HL-60/S4 (cell line): ENCODE measurements around the gene CFAP299.
"Not testable (repeated sequence)": the region's sequence is repeated elsewhere in the genome, so short reads cannot be mapped to it uniquely, and the experiment has no call there.

Source experiments
- in situ Hi-C: fragments of 300-500 bp; cut with MboI; formaldehyde crosslinking; loops from 2 replicates; pipeline ENCODE4 v1.14.3; 2022; ENCODE audit warnings: low sequenced_read_pairs

Gene CFAP299

DNA sequence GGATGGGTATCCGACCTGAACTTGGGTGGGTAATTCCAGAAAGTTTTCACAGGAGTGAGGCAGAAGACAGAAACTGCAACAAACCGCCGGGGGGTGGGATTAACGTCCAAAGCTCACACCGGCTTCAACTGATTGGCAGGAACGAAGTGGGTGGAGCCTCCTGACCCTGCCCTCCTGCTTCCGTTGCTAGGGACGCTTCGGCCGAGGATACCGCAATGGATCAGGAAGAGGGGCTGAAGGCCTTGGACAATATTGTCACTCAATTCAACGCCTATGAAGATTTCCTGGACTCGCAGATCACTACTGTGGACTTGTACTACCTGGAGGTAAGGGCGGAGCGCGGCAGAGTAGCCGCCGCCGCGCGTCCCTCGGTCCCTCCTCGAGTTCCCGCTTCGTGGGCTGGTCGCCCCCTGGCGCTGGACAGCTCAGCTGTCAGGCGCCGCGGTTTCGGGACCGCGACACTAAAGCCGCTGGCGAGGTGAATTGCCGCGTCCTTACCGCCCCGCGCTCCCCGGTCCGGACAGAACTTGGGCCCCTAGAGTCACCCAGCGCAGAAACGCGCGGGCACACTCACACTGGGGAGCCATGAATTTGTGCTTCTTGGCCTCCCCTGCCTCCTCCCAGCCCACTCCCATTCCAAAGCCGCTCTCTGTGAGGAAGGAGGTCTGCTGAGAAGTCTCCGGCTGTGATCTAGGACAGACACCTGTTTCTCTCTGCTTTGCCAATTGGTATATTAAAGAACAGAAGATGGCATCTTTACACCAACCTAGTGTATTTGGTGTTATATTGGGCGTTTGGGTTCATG is at the start of gene CFAP299:
Gene CFAP299, plus strand, starts transcription at position 177 of the 805 bp plus-strand sequence.
- in situ Hi-C loops: no loop called here

GRCh38 chr4:80286451-80286850 is 49.1 kb upstream of the CFAP299 start:
- in situ Hi-C loops: no loop called here

- in situ Hi-C loops: not testable (repeated sequence)
These were observed 44.9 kb upstream of the CFAP299 start for GRCh38 chr4:80290665-80291064.

- in situ Hi-C loops: no loop called here
These were observed 41.3 kb upstream of the CFAP299 start for GRCh38 chr4:80294206-80294605.

- in situ Hi-C loops: no loop called here
These were observed 40.2 kb upstream of the CFAP299 start for GRCh38 chr4:80295336-80295735.

DNA sequence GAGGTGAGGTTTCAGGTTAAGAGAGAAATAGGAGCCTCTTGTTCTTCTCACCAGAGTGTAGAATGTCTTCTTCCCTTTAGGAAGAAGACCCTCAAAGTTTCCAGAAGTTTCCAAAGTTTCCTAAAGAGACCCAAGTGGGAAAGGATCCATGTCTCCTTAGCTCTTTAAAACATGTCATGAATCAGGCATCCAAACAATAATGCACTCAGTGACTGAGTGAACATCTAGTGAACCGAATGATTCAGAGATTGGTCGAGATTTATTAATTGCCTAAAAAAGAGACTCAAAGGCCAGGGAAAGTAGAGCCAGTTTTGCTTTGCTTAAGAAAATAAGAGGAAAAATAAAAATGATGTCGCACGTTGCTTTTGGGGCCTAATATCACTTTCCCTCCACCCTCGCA is 39.7 kb upstream of the CFAP299 start:
- in situ Hi-C loops: no loop called here

DNA sequence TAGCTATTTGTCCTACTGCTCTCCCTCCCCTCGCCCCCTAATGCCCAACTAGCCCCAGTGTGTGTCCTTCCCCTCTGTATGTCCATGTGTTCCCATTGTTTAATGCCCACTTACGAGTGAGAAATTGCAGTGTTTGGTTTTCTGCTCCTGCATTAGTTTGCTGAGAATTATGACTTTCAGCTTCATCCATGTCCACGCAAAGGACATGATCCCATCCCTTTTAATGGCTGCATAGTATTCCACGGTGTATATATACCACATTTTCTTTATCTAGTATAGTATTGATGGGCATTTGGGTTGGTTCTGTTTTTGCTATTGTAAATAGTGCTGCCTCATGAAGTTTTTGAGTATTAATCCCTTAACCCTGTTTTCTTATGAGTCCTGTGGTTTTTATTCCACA is 33.6 kb upstream of the CFAP299 start:
- in situ Hi-C loops: no loop called here

- in situ Hi-C loops: no loop called here
These were observed 32.8 kb upstream of the CFAP299 start for GRCh38 chr4:80302616-80303223.

GRCh38 chr4:80305466-80305865 is 30.1 kb upstream of the CFAP299 start:
- in situ Hi-C loops: no loop called here

- in situ Hi-C loops: no loop called here
These were observed 29.3 kb upstream of the CFAP299 start for GRCh38 chr4:80306260-80306659.

DNA sequence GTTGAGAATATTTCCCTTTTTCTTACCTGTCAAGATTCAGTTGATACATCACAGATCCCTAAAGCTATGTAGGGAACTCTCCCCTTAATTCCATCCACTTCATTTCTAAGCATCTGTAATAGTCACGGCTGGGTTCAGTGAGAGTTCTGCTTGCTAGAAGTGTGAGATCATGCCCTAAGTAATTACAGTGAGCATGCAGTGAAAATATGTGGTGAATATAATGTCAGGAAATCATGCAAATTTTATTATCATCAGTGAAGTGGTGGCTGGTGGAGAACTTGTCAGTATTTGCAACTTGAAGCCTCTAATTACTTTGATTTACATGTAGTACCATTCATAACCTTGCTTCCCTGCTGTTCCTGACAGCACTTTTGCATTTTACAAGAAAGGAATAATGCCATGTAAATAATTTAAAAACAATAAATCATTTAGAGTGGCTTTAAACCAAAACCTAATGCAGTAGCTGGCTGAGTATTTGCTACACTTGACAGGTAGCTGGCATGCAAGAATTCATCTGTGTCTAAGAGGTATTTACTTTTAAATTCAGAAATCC is 28.3 kb upstream of the CFAP299 start:
- in situ Hi-C loops: no loop called here

GRCh38 chr4:80307774-80308465 is 27.6 kb upstream of the CFAP299 start:
- in situ Hi-C loops: no loop called here

- in situ Hi-C loops: no loop called here
These were observed 27.1 kb upstream of the CFAP299 start for GRCh38 chr4:80308466-80308822.

DNA sequence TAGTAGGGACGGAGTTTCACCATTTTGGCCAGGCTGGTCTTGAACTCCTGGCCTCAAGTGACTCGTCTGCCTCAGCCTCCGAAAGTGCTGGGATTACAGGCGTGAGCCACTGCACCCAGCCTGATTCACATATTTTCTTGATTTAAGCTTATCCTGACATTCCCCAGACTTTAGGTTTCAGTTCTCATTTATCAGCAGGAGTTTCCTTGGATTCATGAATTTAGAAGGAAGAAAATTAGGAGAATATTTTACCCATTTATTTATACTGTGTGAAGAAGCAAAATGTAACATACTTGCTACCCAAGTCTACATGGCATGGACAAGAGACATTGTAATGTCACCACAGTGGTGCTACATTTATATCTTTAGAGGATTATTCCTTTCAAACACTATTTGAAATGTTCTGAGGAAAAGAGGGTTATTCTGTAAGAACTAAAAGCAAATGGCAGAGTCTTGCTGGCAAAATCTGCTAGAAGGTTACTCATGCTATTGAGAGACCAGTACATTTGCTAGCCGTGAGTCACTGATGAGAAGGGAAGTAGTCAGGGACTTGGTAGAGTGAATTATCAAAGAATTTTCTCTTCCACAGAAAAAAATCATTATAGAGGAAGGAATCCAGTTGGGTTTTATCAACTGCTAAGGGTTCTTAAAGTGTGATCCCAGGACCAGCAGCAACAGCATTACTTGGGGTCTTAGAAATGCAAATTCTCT is 26.1 kb upstream of the CFAP299 start:
- in situ Hi-C loops: no loop called here

DNA sequence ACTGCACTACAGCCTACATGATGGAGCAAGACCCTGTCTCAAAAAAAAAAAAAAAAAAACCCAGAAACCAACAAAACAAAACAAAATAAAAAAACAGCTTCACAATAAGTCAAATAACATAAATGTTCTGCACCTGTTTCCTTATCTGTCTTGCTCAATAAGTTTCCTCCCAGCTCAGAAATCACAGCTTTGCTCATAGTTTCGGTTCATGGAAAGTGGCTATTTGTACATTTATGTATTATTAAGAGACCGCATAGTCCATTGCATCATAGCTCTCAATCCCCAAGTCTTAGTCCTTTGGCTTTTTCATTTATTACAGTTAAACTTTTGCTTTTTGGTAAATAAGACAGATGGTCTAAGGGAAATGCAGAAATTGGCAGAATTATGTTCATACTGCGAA is 24.4 kb upstream of the CFAP299 start:
- in situ Hi-C loops: no loop called here

DNA sequence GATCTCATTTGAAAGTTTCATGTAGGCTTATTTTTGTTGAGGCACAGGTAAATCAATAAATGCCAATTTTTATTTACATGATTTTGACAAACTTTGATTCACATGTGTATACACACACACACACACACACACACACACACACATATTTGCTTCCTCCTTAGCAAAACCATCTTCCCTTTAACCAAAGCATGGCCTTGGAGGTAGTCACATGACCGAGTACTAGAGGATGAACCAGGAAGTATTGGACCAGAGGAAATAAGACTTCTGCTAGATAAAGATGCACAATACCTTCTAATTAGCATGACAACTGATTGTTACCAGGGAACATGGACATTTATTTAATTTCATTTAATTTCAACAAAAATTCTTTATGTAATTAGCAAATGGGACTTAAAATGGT is 23.4 kb upstream of the CFAP299 start:
- in situ Hi-C loops: no loop called here

DNA sequence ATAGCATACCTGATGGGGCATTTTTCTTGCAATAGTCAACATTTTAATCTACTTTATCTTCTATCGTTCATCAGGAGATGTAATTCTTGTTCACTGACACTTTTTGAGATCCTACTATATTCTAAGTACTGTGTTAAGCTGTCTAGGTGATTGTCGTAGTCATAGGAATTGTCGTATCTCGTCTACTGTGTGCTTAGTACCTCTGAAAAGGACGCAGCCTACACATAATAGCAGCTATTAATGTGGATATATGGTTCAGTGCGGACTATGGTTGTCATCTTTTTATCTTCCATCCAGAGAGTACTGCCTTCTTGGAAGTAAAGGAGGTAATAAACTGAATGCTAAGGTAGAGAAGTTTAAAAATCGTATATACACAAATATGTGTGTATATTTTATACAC is 21.9 kb upstream of the CFAP299 start:
- in situ Hi-C loops: no loop called here

GRCh38 chr4:80315848-80316247 is 19.7 kb upstream of the CFAP299 start:
- in situ Hi-C loops: not testable (repeated sequence)

GRCh38 chr4:80321341-80321740 is 14.2 kb upstream of the CFAP299 start:
- in situ Hi-C loops: no loop called here

DNA sequence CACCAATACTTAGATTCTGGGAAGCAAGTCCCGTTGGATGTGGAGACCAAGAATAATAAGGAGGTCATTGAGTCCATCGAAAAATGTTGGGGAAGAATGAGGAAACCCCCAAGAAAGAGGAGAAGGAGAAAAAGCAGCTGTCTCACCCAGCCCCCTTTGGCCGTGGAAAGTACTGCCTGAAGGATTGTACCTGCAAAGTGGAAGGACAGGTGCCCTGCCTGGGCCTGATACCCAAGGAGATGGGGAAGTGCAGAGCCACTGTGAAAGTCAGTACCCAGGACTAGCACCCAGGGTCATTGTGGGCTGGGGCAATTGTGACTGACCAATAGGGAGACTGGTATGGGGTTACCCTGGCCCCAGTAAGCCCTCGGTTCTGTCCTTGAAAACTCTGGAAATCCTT is 13.8 kb upstream of the CFAP299 start:
- in situ Hi-C loops: no loop called here

GRCh38 chr4:80322716-80323115 is 12.8 kb upstream of the CFAP299 start:
- in situ Hi-C loops: no loop called here
